Epithelial cell of prostate (primary cell): ENCODE results near the gene TRIM25.
A peak's percentile ranks its signal among the peaks of the same experiment; 100 is the strongest.

ENCODE experiments used
- DNase-seq: peaks from one replicate; pipeline ENCODE4 v3.0.0-alpha.2; 2011; ENCODE audit warnings: low read depth, low spot score
- H3K27ac ChIP-seq: fragments of 450-650 bp; 2 replicates; pipeline ENCODE4 v1.5.1; 2017; ENCODE audit warnings: mild to moderate bottlenecking

Gene TRIM25

DNA sequence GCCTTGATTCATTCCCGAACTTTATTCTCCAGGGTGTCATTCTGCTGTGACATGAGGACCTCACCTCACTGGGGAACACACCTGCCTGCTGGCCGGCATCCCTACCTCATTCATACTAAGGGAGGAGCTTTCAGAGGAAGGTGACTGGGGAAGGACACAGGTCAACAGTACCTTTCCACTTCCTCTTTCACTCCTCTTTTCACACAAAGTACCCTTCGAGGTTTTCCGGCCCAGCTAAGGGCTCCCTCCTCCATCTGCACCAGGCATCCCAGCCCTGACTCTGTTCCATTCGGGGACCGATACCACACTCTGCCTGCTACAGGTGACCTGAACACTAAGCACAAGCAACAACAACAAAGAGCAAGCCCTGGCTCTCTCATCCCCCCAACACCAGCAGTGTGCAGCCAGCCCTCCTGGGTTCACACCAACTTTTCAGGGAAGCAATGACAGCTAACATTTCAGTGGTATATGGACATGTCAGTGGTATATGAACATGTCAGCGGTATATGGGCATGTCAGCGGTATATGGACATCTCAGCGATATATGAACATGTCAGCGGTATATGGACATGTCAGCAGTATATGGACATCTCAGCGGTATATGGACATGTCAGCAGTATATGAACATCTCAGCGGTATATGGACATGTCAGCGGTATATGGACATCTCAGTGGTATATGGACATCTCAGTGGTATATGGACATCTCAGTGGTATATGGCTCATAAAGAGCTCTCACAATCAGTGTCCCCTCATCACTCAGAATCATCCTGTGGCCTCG, 16.0 kb downstream of the TRIM25 start:
- H3K27ac ChIP-seq: no peak overlapping the region
- DNase-seq: no peak

DNA sequence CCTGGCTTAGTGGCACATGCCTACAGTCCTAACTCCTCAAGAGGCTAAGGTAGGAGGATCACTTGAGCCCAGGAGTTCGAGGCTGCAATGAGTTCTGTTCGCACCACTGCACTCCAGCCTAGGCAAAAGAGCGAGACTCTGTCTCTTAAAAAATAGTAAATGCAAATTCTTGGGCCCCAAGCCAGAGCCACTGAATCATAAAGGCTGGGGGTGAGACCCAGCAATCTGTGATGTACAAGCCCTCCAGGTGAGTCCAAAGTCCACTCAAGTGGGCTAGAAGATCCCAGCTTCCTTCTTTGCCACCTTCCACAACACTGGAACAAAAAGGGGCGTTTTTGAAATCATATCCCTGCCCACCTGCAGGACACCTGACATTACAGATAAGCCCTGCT, 16.9 kb downstream of the TRIM25 start:
- no peak for DNase-seq
- no peak overlapping the region for H3K27ac ChIP-seq

GRCh38 chr17:56896217-56896967, 17.5 kb downstream of the TRIM25 start:
- DNase-seq: no peak
- H3K27ac ChIP-seq: no peak overlapping the region

- no peak overlapping the region for H3K27ac ChIP-seq
- DNase-seq: no peak
These were observed 18.9 kb downstream of the TRIM25 start for GRCh38 chr17:56894859-56895455.

DNA sequence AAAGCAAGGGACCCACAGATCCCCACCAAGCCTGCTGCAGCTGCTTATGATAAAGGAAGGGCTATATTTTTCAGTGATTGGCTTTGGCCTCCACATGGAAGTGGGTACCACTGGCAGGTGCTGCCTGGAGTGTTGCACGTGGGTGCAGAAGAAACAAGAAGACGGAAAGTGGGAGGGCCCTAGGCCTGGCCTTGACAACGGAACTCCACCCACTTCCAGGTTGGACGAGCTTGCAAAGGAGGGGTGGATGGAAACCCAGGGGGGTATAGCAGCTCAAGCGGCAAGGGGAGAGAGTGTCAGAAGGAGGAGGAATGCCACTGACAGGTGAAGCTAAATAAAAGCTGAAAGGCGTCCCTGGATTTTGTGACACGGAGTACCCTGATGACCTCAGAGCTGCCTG, 20.3 kb downstream of the TRIM25 start:
- H3K27ac ChIP-seq: no peak overlapping the region
- no peak for DNase-seq

GRCh38 chr17:56892333-56892732, 21.5 kb downstream of the TRIM25 start:
- DNase-seq: no peak
- H3K27ac ChIP-seq: no peak overlapping the region

- DNase-seq: no peak
- H3K27ac ChIP-seq: no peak overlapping the region
These were observed 22.1 kb downstream of the TRIM25 start for GRCh38 chr17:56891751-56892150.

GRCh38 chr17:56890906-56891674, 22.8 kb downstream of the TRIM25 start:
- no peak for DNase-seq
- no peak overlapping the region for H3K27ac ChIP-seq

DNA sequence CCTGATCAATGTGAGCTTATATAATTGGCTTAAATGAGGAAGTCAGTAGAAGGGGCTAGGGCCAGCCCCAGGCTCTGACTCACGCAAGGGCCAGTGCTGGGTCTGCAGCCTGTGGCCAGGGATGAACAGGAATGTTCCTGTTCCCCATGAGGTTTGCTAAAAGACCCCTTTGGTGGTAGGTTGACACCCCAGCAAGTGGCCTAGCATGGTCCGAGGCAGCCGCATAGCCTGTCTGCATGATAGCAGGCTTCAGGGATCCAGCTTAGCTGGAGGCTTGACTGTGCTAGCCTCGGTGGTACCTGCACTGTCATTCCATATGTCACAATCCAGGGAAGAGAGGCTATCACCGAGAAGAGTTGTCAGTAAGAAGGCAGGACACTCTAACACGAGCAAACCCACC, 23.5 kb downstream of the TRIM25 start:
- no peak overlapping the region for H3K27ac ChIP-seq
- DNase-seq: no peak

- peak overlapping the region; percentile 70 for H3K27ac ChIP-seq
- peak; percentile 55 for DNase-seq
These were observed 26.0 kb downstream of the TRIM25 start for GRCh38 chr17:56887552-56888467.

DNA sequence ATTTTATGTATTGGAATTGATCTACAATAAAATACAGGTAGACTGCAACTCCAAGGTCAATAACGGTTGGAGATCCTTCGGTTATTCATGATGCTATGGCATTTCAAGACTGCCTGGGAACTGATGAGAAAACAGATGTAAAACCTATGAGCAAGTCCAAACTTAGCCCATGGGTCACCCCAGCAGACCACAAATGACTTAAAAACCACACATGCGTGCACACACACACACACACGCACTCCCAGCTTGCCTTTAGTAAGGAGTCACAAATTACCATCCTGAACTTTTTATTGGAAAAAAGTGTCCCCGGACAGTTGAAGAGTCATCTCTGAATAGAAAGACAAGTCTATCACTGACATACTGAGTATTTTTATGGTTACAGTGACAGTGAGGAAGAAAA, 26.7 kb downstream of the TRIM25 start:
- DNase-seq: no peak
- H3K27ac ChIP-seq: peak overlapping the region; percentile 70

DNA sequence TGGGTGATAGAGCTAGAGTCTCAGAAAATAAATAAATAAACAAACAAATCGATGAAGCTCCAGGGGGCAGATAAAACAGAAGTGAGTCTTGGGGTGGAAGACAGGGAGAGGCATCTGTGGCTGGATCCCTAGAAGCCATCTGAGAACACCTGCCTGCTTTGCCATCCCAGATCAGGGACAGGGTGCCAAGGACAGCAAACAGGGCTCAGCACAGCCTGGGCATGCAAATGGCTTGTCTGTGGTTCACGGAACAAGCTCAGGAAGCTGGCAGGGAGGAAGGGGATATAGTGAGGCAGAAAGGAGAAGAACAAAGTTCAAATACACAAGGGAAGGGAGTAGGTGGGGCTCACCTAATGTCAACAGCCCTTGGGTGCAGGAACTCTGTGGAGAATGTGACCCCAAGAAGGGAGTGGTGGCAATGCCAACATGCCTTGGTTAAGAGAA, 27.5 kb downstream of the TRIM25 start:
- peak overlapping the region; percentile 70 for H3K27ac ChIP-seq
- no peak for DNase-seq

DNA sequence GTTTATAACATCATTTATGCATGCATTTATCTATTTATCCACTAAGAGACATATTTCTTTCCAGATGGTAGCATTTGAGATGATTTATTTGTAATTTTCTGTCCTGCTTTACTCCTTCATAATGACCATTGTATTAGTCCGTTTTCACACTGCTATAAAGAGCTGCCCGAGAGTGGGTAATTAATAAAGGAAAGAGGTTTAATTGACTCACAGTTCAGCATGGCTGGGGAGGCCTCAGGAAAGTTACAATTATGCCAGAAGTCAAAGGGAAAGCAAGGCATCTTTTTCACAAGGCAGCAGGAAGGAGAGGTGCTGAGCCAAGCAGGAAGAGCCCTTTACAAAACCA, 28.6 kb downstream of the TRIM25 start:
- no peak overlapping the region for H3K27ac ChIP-seq

DNA sequence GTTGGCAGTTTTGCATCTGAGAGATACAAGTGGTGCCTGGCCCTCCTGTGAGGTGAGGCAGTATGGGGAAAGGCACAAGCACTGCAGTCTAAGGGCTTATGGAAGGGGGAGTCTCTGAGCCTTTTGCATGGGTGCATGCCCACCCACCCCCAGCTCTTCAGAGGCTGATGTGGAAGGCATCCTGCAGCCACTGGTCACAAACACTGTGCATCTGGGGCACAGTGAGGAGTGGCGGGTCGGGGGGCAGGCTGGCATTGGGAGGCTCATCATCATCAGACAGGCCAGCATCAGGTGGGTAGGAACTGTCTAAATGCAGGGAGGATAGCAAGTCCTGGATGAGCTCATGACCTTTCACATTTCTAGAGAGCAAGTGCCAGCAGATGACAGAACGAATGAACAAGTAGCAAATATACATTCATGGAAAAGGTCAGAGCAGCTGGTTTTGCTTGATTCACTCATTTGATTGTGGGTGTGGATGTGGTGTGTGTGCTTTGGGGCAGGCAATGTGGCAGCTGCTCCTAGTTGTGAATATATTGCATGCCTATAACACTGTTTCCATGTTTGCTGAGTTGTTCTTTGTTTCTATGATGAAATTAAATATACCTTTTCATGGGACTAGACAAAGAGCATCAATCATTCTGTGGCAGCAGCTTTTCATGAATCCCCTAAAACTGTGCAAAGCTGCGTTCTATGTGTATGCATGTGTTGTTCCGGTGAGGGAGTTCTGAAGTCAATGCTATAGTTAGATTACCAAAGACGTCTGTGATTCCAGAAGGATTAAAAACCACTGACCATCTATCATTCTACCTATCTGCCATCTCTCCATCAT, 29.2 kb downstream of the TRIM25 start:
- no peak overlapping the region for H3K27ac ChIP-seq
- DNase-seq: no peak

More for the DNA sequence above, 28.6 kb downstream of the TRIM25 start:
- DNase-seq: no peak

DNA sequence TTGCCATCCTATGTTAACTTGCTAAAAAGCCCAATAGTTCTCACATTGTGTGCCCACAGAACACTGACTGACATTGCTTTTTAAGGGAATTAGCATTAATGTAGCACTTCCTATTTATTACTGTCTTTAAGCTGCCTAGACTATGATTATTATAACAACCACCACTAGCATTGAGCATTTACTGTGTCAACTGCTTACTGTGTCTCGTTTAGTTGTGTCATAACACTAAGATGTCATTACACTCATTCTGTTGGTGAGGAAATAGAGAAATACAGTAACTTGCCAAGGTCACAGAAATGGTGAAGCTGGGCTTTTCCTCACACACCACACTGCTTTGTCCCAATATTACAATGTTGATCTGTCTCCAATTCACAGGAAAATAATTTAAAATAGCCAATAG, 30.2 kb downstream of the TRIM25 start:
- no peak for DNase-seq
- no peak overlapping the region for H3K27ac ChIP-seq

GRCh38 chr17:56881685-56882295, 32.1 kb downstream of the TRIM25 start:
- H3K27ac ChIP-seq: no peak overlapping the region
- DNase-seq: no peak

DNA sequence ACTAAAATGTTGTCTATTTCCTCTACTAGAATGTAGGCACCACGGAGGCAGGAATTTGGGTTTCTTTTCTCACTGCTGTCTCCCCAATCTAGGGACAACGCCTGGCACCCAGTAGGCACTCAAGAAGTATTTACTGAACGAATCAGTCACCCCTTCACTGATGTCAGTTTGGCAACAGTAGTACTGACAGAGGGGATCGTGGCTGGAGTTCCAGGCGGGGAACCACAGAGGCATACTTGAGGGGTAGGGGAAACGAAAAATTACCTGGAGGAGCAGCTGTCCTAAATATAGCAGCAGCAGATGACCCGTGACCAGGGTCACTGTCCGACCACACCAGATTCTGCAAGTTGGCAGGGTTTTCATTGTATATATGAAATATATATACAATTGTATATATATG, 33.3 kb downstream of the TRIM25 start:
- H3K27ac ChIP-seq: no peak overlapping the region
- DNase-seq: no peak

GRCh38 chr17:56880133-56880532, 33.7 kb downstream of the TRIM25 start:
- no peak for DNase-seq
- H3K27ac ChIP-seq: no peak overlapping the region
